B cell (primary cell): ENCODE measurements around the gene RASSF1. TPM values are rescaled to one million over a fixed set of nuclear protein-coding genes. Genes with fewer than 3 reads are reported as not detected.

Source experiments
- ATAC-seq: fragments of 200-7000 bp; cut with Tn5 transposase; one replicate; pipeline ENCODE4 v1.10.0; 2021; ENCODE audit warnings: low read depth, mild to moderate bottlenecking, moderate number of reproducible peaks, moderate library complexity
- CTCF ChIA-PET: fragments of 350-600 bp; sonication (Branson Sonifier 250); formaldehyde crosslinking; loops from one replicate; lab custom pipeline; 2021; ENCODE audit warnings: antibody characterized with exemption, inconsistent platforms; lab: Charles Lee
- POLR2A ChIA-PET: fragments of 350-600 bp; sonication (Branson Sonifier 250); formaldehyde crosslinking; loops from one replicate; lab custom pipeline; 2021; ENCODE audit warnings: antibody characterized with exemption; lab: Charles Lee
- DNase-seq: peaks from one replicate; pipeline ENCODE4 v3.0.0; 2013
- H2AFZ ChIP-seq: 2 replicates; pipeline ENCODE4 v1.6.1; 2012; ENCODE audit warnings: mild to moderate bottlenecking, low read depth, low read length; ENCODE audit not compliant: insufficient read depth, poor library complexity, severe bottlenecking
- H3K27ac ChIP-seq, 2 donors: 1 replicate in 1 of 2; 2 replicates in 1 of 2; pipeline ENCODE4 v1.5.1; 2012 to 2013; ENCODE audit warnings: low read length in 2 of 2, mild to moderate bottlenecking in 2 of 2, moderate library complexity in 1 of 2
- H3K27me3 ChIP-seq, 4 experiments: fragments of 200-600 bp in 1 of 4; sonication (generic) in 1 of 4; replicated peaks in 1 of 4; 1 replicate in 2 of 4; 2 replicates in 2 of 4; pipeline versions ENCODE4 v1.6.1 to v1.7.0; 2013 to 2016; ENCODE audit warnings: low read length in 3 of 4, mild to moderate bottlenecking in 2 of 4, mixed read lengths in 1 of 4, moderate library complexity in 1 of 4; ENCODE audit not compliant: insufficient read depth in 4 of 4, control insufficient read depth in 3 of 4; ENCODE audit errors: control extremely low read depth in 1 of 4
- H3K36me3 ChIP-seq, 2 experiments: replicated peaks in 1 of 2; 1 replicate in 1 of 2; 2 replicates in 1 of 2; pipeline versions ENCODE4 v1.6.1 to v1.7.1; 2013; ENCODE audit warnings: low read length in 1 of 2; ENCODE audit not compliant: insufficient read depth in 2 of 2, control insufficient read depth in 1 of 2; ENCODE audit errors: control extremely low read depth in 1 of 2, extremely low read depth in 1 of 2
- H3K4me1 ChIP-seq, 2 donors: fragments of 200-600 bp in 1 of 2; sonication (generic) in 1 of 2; 1 replicate in 1 of 2; 2 replicates in 1 of 2; pipeline versions ENCODE4 v1.5.1 to v1.6.1; 2013 to 2017; ENCODE audit warnings: low read length in 2 of 2; ENCODE audit not compliant: control insufficient read depth in 2 of 2, insufficient read depth in 2 of 2
- H3K4me2 ChIP-seq: replicated peaks from 2 replicates; pipeline ENCODE3; 2012; ENCODE audit warnings: mild to moderate bottlenecking, low read depth, low read length; ENCODE audit not compliant: poor library complexity, severe bottlenecking
- H3K4me3 ChIP-seq, 5 experiments: fragments of 200-600 bp in 1 of 5; sonication (generic) in 1 of 5; 1 replicate in 3 of 5; 2 replicates in 2 of 5; pipeline versions ENCODE4 v1.5.1 to v1.7.0; 2011 to 2016; ENCODE audit warnings: low read length in 4 of 5, mild to moderate bottlenecking in 4 of 5, low read depth in 2 of 5, control low read depth in 1 of 5, moderate library complexity in 1 of 5; ENCODE audit not compliant: insufficient read depth in 1 of 5; ENCODE audit errors: control extremely low read depth in 1 of 5, extremely low read depth in 1 of 5
- H3K79me2 ChIP-seq: fragments of 200-600 bp; sonication (generic); one replicate; pipeline ENCODE4 v1.6.0; 2016; ENCODE audit warnings: low read length; ENCODE audit not compliant: control insufficient read depth, insufficient read depth
- H3K9ac ChIP-seq: fragments of 200-600 bp; sonication (generic); 2 replicates; pipeline ENCODE4 v1.6.1; 2017; ENCODE audit warnings: mild to moderate bottlenecking, low read length, moderate library complexity
- H3K9me3 ChIP-seq, 3 donors: one replicate each; pipeline versions ENCODE4 v1.6.1 to v1.7.1; 2013; ENCODE audit warnings: low read length in 2 of 3; ENCODE audit not compliant: control insufficient read depth in 2 of 3, insufficient read depth in 1 of 3; ENCODE audit errors: control extremely low read depth in 1 of 3
- H4K20me1 ChIP-seq: 2 replicates; pipeline ENCODE4 v1.6.0; 2012; ENCODE audit warnings: mild to moderate bottlenecking, low read length; ENCODE audit not compliant: insufficient read depth, control insufficient read depth, poor library complexity, severe bottlenecking
- H3K27ac Mint-ChIP-seq: one replicate; pipeline ENCODE4 v1.8.0; 2021; ENCODE audit warnings: mixed read lengths
- H3K27me3 Mint-ChIP-seq: one replicate; pipeline ENCODE4 v1.8.0; 2021; ENCODE audit warnings: mixed read lengths
- H3K4me1 Mint-ChIP-seq: one replicate; pipeline ENCODE4 v1.8.0; 2021; ENCODE audit warnings: mixed read lengths
- H3K4me3 Mint-ChIP-seq: one replicate; pipeline ENCODE4 v1.8.0; 2021; ENCODE audit warnings: mixed read lengths
- H3K9me3 Mint-ChIP-seq: one replicate; pipeline ENCODE4 v1.8.0; 2022; ENCODE audit warnings: mixed read lengths; ENCODE audit not compliant: insufficient read depth
- EZH2 ChIP-seq: IDR thresholded peaks from 2 replicates; pipeline ENCODE4 v1.6.1; 2012; ENCODE audit warnings: borderline replicate concordance, low read depth, mild to moderate bottlenecking, moderate library complexity, low read length; ENCODE audit not compliant: insufficient read depth, poor library complexity, severe bottlenecking
- WGBS: methylation state at CpG from one replicate; pipeline ENCODE4 v1.1.5; 2013; ENCODE audit warnings: missing lambda C conversion rate; ENCODE audit not compliant: insufficient coverage; 5-methylcytosine and 5-hydroxymethylcytosine counted together
- intact Hi-C: fragments of 100-400 bp; cut with micrococcal nuclease; formaldehyde crosslinking; loops from one replicate; pipeline ENCODE4 v1.10.0; 2022
- polyA plus RNA-seq: library from polyadenylated mRNA; depleted of rRNA; stranded (reverse); fragments of >200 nt; gene quantifications from 2 replicates; pipeline ENCODE4 v1.2.3, GENCODE V29; 2012
- total RNA-seq, 2 donors: library from RNA; stranded (reverse); fragments of 120-200 nt in 1 of 2; gene quantifications; 1 replicate in 1 of 2; 2 replicates in 1 of 2; pipeline versions ENCODE4 v1.2.3 to v1.2.4, GENCODE V29; 2013 to 2022
- TF ChIP-seq, protein P1 (sequence below): fragments of 200-600 bp; IDR thresholded peaks from one replicate; pipeline ENCODE4 v1.8.0; 2022; ENCODE audit warnings: antibody characterized with exemption, mild to moderate bottlenecking

The RASSF1 gene
- total and polyA plus RNA-seq, 2 donors (not counting 1 experiment from before 2014, with no cell fraction given) = 121 to 223 TPM

DNA sequence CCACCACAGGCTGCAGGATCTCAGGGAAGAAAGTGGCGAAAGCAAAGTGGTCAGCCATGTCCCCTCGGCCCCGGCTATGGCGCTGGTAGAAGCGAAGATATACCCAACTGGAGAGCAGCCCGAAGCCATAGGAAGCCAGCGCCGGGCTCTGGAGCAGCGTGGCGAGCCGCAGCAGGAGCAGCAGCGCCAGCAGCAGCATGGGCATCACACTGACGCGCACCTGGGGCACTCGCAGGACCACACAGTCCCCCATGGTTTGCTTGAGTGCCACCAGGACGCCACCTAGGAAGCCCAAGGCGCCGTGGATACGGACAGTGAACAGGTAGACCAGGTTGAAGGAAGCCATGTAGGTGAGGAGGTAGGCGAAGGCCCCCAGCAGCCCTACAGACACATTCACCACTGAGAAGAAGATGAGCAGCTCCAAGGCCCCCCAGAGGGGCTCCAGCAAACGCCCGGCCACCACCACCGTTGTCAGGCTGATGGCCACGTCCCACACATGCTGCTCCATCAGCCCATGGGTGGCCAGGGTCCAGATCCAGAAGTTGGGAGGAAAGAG, 17.8 kb upstream of the RASSF1 start:
- ChIA-PET POLR2A (no interaction called here), CTCF (interaction anchor here (5.2 kb wide), 1 partner anchor 10 kb away, joined by 27 read pairs; no protein-coding TSS in a partner anchor)
- ATAC-seq (no peak), DNase-seq (no peak)
- peaks cover 54% of the 10 kb centered on the region for H4K20me1 ChIP-seq
- no peaks in the 10 kb centered on the region for H3K9me3 ChIP-seq
- H3K27ac ChIP-seq = peak overlapping the region; percentile 60 to 81
- no peak for TF ChIP-seq EZH2
- TF ChIP-seq, protein P1, sequence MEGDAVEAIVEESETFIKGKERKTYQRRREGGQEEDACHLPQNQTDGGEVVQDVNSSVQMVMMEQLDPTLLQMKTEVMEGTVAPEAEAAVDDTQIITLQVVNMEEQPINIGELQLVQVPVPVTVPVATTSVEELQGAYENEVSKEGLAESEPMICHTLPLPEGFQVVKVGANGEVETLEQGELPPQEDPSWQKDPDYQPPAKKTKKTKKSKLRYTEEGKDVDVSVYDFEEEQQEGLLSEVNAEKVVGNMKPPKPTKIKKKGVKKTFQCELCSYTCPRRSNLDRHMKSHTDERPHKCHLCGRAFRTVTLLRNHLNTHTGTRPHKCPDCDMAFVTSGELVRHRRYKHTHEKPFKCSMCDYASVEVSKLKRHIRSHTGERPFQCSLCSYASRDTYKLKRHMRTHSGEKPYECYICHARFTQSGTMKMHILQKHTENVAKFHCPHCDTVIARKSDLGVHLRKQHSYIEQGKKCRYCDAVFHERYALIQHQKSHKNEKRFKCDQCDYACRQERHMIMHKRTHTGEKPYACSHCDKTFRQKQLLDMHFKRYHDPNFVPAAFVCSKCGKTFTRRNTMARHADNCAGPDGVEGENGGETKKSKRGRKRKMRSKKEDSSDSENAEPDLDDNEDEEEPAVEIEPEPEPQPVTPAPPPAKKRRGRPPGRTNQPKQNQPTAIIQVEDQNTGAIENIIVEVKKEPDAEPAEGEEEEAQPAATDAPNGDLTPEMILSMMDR = no peak
- peaks cover 49% of the 10 kb centered on the region for H3K79me2 ChIP-seq
- H3K4me3 ChIP-seq = peak overlapping the region; percentile 19 to 93 (median 85)
- 82% methylated on average over 16 of the region's 24 CpGs for WGBS
- H3K4me2 ChIP-seq = peak overlapping the region; percentile 94
- H3K4me1 ChIP-seq = peaks cover 27 to 37% of the 10 kb centered on the region in 2 donors
- Mint-ChIP-seq H3K9me3 (no peaks in the 10 kb centered on the region), H3K27ac (peak overlapping the region; percentile 82), H3K4me1 (peaks cover 49% of the 10 kb centered on the region), H3K27me3 (no peaks in the 10 kb centered on the region), H3K4me3 (peak overlapping the region; percentile 99)
- H3K36me3 ChIP-seq = peaks cover 5 to 35% of the 10 kb centered on the region in 2 experiments
- H3K9ac ChIP-seq = peak overlapping the region; percentile 74
- no peaks in the 10 kb centered on the region for H3K27me3 ChIP-seq
- intact Hi-C loops = loop anchor here (2.0 kb wide), 2 partner anchors 22 to 1026 kb away; partner anchors contain the start of gene MANF
- peak overlapping the region; percentile 80 for H2AFZ ChIP-seq

DNA sequence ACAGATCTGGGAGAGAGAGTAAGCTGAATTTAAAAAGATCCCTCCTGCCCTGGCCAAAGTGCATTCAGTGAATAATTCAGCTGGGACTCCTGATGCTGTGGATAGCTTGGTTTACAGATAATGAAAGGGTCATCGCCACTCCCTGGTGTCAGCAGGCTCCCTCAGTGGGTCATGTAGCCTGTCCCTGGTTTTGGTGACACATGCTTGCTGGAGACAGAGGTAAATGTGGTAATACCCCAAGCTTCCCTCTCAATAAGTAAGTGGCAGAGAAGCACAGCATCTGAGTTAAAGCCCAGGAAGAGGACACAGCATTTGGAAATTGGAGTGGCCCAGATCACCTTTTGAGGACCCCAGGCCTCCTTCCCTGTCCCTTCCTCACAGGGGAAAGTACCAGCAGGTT, 16.8 kb upstream of the RASSF1 start:
- Mint-ChIP-seq H3K27ac (peak overlapping the region; percentile 70), H3K4me1 (peaks cover 50% of the 10 kb centered on the region)
- intact Hi-C loops = no loop called here

More for the DNA sequence above, 16.8 kb upstream of the RASSF1 start:
- Histone ChIP-seq H3K4me2 (peak overlapping the region; percentile 94), H3K79me2 (peaks cover 54% of the 10 kb centered on the region), H3K27ac (peak overlapping the region in 1 of 2 donors; percentile 81), H3K4me1 (peaks cover 27 to 37% of the 10 kb centered on the region in 2 donors), H4K20me1 (peaks cover 64% of the 10 kb centered on the region), H3K9me3 (no peaks in the 10 kb centered on the region), H3K27me3 (no peaks in the 10 kb centered on the region), H3K36me3 (peaks cover 5 to 44% of the 10 kb centered on the region in 2 experiments), H3K9ac (peak overlapping the region; percentile 74), H2AFZ (no peak overlapping the region), H3K4me3 (peak overlapping the region in 1 of 5 experiments; percentile 88)
- CTCF ChIA-PET = interaction anchor here (5.2 kb wide), 1 partner anchor 9 kb away, joined by 27 read pairs; no protein-coding TSS in a partner anchor
- no peak for DNase-seq
- TF ChIP-seq, protein P1 = no peak
- TF ChIP-seq EZH2 = no peak
- no peaks in the 10 kb centered on the region for H3K9me3 Mint-ChIP-seq
- no peak for ATAC-seq
- WGBS = 100% methylated on average over 1 of the region's 1 CpG
- peak overlapping the region; percentile 99 for H3K4me3 Mint-ChIP-seq
- H3K27me3 Mint-ChIP-seq = no peaks in the 10 kb centered on the region
- POLR2A ChIA-PET = interaction anchor here (1.2 kb wide), 1 partner anchor 9 kb away, joined by 3 read pairs; no protein-coding TSS in a partner anchor
